COLO829 (cell line): ENCODE data around the gene CACNA1S.

ENCODE experiments used
- DNase-seq: peaks from one replicate; pipeline ENCODE4 v3.0.0; 2012; ENCODE audit warnings: low spot score

CACNA1S gene

DNA sequence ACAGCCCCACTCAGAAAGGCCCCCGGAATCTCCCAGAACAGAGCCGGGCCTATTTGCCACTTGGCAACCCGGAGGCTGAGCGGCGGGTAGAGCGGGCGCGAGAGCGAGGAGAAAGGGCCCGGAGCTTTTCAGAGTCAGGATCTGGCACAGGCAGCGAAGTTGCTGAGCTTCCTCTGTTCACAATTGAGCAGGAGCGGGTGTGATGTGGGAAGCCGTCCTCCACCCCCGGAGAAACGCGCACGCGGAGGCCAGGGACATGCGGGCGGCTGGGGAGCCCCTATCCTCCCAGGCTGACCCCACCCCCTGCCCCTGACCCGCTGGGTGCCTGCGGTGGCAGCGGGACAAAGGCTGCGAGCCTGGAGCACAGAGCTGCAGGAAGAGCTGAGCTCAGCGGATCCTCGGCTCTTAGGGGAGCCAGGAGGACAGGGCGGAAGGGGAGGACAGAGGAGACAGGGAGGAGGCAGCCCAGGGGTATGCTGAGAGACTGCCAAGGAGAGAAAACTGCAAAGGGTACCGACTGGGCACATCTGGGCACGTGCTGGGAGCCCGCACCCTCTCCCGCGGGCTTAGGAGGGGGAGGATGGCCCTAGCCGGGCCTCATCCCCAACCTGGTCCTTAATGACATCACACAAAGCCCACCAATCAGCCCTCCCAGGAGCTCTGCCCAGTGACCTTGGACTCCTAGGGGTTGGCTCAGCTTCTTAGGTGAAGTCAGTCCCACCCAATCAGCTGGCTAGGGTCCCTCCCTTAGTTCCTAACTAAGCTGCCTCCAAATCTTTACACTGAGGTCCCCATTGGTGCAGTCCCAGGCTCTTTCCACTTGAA is 98.0 kb downstream of the CACNA1S start:
- no peak for DNase-seq

DNA sequence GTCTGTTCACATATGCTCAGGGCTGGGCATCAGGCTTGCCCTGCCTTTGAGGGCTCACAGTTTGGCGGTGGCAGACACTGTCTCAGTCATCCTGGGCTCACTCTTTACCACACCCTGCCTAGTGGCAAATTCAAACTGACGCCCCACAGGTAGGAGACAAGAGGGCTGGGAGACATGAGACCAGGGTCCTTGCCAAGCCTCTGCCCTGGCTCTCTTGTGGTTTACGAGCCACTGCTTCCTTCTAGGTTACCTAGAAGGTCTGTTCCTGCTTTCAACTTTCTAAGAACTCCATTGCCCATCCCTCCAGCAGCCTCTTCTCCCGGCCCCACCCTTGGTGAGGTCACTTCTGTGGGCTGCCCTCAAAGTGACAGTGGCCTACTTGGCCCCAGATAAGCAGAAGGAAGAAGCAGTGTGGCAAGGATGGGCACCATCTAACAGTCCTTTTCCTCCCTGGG is 99.2 kb downstream of the CACNA1S start:
- DNase-seq: no peak

DNA sequence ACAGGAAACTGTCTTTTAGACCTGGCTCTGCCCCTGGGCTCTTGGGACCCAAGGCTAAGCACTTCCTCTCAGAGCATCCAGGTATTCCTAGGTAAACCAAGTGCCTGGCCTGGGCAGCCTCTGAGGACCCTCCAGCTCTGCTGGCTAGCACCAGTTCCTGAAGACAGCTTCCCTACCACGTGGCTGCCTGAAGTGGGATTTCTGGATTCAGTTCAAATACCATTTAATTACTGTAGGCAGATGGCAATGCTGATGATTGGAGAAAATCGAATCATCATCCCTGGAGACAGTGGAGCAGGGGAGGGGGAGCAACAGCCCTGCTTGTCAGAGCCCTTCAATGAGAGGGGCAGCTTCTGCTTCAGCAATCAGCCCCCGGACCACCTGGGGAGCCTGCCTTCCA is 100.6 kb downstream of the CACNA1S start:
- DNase-seq: no peak

DNA sequence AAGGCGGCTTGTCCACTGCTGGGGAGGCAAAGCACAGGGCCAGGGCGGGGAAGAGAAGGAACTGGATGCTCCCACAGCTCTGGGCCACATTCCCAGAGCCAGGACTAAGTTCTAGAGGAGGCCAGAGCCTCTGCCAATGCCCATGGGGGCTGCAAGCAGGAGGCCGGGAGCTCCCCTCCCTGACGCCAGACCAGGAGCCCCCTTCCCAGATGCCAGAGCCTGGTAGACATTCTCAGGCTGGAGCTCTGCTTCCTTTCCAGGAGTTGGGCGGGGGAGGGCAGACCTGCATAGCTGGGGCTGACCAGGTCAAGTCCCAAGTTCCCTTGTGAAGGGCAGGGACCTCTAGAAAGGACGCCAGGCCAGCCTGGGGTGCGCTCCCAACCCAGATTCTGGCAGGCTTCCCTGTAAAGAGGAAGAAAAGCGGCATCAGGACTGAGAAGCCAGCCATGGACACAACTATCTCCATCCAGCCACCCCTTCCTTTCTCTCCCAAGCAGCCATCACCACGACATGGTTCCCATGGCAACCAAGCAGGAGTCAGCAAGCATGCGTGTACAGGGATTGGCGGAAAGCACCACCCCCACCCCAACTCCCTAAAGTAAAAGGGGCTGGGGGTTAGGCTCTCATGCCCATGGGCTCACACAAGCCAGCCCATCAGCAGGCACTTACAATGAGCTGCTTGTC is 102.1 kb downstream of the CACNA1S start:
- DNase-seq: no peak

DNA sequence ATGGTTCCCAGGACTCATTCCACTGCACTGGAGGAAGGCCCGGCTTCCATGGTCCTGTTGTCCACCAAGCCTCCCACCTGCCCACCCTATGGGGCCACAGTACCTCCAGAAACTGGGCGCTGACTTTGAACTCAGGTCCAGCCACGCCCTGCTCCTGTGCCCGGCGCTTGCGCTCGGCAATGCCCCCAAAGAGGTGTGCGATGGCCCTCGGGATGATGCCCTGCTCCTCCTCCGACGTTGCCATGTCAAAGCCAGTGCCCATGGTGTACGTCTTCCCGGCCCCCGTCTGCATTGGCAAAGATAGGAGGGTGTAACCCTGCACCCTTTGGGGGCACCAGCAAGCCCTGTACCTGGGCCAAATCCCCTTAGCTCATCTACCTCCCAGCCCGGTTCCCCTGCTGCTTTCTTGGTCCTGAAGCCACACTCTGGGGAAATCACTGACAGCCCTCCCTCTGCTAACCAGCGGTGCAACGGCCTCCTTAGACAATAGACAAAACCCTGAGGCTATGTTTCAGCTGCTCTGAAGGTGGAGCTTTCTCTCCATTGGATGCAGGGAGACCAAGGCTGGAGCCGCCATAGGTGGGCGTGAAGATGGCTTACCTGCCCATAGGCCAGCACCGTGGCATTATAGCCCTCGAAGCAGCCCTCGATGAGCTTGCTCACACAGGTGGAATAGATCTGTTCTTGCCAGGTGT is 103.4 kb downstream of the CACNA1S start:
- DNase-seq: no peak

DNA sequence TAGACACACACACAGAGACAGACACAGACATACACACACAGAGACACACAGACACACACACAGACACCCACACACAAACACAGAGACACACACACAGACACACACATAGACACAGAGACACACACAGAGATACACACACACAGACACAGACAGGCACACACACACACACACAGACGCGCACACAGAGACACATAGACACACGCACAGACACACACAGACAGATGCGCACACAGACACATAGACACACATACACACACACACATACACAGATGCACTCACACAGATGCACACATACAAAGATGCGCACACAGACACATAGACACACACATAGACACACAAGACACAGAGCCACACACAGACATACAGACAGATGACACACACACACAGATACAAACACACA is 104.7 kb downstream of the CACNA1S start:
- DNase-seq: no peak

DNA sequence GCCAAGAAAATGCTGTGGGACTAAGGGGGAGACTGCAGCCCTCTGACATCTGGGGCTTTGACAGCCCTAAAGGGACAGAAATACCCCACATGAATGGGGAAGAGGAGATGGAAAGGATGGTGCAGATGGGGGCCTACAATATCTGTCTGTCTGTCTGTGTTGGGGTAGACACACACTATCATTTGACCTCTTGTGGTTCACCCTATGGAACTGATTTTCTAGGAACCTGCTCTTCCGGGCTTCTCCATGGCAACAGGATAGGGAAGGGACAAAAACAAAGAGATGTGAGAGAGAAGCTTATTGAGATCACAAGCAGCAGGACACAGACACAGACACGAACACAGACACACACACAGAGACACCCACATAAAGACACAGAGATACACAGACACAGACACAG is 105.8 kb downstream of the CACNA1S start:
- DNase-seq: no peak

DNA sequence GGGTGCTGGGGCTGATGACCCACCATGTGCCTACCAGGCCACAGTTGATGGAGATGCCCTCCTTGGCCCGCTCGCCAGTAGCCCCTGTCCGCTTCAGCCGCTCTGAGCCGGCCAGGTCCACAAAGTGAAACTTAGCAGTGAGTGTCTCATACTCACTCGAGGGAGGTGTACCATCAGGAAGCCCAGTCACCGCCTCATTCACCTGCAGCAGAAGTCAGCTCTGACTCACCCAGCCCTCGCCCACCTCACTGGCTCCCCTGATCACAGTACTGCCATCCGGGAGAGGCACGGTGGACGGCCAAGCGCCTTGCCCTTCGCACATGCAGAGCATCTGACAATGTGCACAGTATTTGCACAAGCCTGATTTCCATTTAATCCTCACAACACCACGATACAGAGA is 107.5 kb downstream of the CACNA1S start:
- DNase-seq: no peak

DNA sequence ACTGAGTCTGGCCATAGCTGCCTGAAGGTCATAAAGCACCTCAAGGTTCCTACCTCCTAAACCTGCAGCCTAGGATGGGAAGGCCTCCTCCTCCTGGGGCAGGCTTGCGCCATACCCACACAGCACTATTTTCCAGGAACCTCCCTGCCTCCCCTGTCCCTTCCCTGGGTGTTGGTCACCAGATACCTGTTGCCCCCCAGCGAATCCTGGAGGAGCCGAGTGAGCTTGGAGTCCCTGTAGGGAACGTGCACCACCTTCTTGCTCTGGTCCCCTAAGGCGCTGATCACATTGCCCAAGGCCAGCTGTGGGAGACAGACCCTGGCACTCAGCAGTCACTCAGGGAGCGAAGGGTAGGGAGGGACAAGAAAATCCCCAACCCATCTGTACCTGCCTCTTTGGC is 108.1 kb downstream of the CACNA1S start:
- no peak for DNase-seq

DNA sequence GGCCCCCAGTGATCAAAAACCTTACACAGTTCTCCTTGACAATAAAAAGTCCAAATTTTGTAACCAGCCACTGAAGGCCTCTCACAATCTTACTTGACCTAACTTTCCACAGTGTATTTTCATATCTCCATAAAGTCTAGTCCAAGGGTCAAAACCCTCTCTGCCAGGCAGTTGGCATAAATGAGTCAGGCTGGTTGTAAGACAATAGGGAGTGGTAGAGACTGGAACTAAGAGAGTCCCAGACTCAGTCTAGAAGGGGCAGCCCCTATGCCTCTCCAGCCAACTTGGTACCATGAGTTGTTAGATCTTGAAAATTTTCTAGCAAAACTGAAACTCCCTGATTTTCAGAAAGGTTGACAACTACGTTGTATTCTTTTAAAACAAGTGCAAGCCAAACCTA is 109.7 kb downstream of the CACNA1S start:
- no peak for DNase-seq

DNA sequence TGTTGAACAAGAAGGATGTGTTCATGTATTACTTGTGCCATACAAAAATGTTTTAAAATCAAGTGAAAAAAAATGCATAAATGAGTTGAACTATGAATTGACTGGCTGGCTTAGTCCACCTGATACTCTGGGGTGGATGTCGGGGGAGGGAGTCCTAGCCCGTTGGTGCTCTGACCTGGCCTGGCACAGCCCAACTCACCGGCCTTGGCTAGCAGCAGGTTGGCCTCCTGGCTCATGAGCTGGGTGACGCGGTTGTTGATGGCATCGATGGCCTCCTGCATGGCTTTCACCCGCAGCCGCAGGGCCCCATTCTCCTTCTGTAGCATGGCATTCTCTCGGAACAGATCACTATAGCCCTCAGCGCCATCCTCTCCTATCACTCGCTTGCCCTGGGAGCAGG is 110.3 kb downstream of the CACNA1S start:
- DNase-seq: no peak

DNA sequence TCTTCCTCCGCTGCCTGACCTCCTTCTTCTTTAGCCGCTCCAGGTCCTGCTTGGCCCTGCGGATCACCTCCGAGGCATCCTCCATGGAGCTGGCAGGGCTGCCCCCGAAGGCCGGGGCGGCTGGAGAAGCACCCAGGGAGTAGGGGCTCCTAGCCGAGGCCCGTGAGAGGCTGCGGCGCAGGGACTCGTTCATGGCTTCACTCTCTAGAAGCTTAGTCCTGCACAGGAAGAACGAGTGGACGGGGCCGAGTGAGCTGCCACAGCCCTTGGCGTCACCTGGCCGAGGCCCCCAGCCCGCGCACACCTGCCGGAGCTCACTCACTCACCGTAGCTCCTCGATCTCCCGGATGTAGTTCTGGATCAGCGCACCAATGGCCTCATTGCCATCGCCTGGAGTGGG is 111.8 kb downstream of the CACNA1S start:
- DNase-seq: no peak

DNA sequence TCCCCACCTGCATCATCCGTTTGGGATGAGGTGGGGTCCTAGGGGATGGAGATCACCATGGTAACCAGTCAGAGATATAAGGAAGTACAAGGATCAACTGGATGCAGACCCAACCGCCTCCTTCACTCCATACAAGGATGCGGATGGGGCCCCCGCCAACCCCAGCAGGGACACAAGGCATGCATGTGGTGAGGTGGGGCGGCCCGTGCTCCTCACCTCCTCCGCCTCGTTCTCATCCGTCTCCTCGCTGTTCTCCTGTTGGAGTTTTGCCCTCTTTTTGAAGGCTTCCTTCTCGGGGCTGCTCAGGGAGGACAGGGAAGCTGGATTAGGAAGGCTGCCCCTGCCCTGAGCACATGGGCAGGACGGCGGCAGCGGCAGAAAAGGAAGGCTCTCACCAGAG is 112.6 kb downstream of the CACNA1S start:
- no peak for DNase-seq

DNA sequence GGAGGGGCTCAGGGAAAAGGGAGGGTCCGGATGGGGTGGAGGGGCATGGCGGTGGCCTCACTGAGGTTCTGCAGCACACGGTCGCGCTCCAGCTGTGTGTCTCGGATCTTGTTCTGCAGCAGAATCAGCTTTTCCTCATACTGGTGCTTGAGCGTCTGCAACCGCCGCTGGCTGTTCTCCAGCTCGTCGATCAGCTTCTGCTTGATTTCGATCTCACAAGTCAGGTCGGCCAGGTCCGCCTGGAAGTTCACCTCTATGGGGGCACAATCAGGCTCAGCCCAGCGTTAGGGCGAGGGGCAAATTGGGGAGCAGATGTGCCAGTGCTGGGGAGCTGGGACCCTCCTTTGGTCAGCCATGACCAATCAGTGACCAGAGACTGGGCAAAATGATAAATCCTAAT is 113.9 kb downstream of the CACNA1S start:
- DNase-seq: no peak

DNA sequence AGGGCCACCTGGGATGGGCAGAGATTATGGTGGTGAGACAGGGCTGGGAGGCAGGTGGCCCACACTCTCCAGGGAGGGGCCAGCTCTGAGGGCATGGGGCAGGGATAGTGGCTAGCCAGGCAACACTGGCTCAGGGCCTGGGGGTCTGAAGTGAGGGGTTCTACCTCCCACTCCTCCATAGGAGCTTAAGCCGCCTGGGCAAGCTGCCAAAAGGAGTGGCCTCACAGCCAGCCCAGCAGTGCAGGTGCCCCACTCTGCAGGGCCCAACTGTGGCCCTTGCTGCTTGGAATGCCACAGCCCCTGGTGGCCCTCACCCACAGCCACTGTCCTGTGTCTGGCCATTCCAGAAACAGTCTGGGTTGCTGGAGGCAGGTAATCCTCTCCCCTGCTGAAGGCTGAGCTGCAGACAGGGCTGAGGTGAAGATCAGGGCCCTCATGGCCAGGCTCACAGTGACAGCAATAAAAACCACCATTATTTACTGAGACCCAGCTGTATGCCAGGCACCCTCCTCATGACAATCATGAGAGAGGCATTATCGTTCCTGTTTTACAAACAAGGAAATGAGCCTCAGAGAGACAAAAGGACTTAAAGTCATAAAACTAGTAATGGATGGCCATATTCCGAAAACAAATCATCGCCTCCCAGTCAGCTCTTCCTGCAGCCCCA is 119.7 kb downstream of the CACNA1S start:
- DNase-seq: no peak

DNA sequence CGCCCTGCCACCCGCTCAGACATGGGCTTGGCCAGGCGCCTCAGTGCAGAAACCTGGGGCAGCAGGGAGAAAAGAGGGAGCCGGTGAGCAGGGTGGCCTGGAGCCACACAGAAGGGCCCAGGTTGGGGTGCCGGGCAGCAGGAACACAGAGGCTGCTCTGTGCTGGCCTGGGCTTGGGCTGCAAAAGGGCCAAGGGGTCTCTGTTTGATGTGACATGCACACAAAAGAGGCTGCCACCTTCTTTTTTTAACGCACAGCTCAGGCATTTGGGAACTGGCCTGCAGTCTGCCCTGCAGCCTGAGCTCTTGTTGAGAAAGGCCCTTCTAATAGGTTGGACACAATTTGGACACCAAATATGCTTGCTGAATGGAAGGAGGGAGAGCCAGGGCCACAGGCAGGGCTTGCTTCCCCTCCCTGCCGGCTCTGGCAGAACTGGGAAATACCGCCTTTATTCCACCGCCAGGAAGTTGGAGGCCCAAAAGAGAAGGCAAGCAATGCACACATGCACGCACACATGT is 121.1 kb downstream of the CACNA1S start:
- DNase-seq: no peak

DNA sequence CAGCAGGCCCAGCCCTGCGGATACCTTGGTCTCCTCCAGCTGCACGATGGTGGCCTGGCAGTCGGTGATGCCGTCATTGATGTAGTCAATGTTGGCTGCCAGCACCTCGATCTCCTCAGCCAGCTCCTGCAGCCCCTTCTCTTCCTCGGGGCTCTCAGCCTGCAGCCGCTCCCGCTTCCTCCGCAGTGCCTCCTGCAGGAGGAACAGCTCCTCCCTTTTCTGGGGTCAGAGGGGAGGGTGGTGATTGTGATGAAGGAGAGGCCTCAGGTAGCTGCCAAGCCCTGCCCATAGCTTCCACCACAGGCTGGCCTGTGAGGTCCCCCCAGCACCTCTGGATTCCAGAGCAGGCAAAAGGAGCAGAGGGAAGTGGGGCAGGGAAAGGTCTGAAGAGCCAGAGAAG is 122.1 kb downstream of the CACNA1S start:
- no peak for DNase-seq
